GM10248 (cell line): ENCODE data around the gene COPB1.

ENCODE experiments used
- CTCF ChIA-PET: fragments of 300-600 bp; sonication (Branson Sonifier 250); formaldehyde crosslinking; extraction: SDS; loops from one replicate; lab custom pipeline; 2021; ENCODE audit warnings: antibody characterized with exemption; lab: Yijun Ruan, JAX
- POLR2A ChIA-PET: fragments of 350-650 bp; sonication (Branson Sonifier 250); formaldehyde crosslinking; extraction: SDS; loops from one replicate; lab custom pipeline; 2020; ENCODE audit warnings: antibody characterized with exemption; lab: Yijun Ruan, JAX
- DNase-seq: peaks from one replicate; pipeline ENCODE4 v3.0.0; 2012; ENCODE audit errors: extremely low spot score
- TF ChIP-seq, protein P1 (sequence below): IDR thresholded peaks from 2 replicates; pipeline ENCODE4 v1.5.1; 2012; ENCODE audit warnings: mild to moderate bottlenecking, low read depth; ENCODE audit errors: extremely low read depth, missing control alignments, control extremely low read depth

Gene COPB1

DNA sequence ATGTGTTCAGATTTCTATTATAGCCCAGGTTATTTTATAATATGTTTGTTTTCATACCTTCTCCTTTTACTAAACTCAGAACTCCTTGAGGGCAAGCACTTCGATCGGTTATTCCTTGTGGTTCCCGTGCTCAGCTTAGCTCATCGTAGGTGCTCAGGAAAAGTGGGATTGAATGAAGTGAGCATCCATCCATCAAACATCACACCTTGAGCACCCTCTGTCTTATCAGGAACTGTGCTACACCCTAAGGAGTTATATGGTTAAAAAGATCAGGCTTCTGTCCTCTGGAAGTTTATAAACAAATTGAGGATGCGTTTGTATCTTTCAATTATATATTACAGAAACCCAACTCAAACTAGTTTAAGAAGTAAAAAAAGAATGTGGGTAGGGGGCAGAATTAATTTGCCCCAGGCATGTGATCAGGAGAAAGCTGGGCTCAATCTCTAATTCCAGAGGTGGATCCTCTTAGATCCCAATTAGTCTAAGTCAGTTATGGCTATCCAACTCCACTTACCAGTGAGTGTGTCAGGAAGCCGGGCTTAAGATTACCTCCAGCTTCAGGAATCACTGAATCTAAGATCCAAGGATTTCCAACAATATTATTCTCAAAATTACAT is 80.7 kb downstream of the COPB1 start:
- CTCF ChIA-PET, result interaction anchor here (0.8 to 3.4 kb wide), 15 partner anchors 9 to 178 kb away, joined by 3 to 37 read pairs (median 4); no protein-coding TSS in a partner anchor
- POLR2A ChIA-PET, result no interaction called here
- TF ChIP-seq, protein P1, sequence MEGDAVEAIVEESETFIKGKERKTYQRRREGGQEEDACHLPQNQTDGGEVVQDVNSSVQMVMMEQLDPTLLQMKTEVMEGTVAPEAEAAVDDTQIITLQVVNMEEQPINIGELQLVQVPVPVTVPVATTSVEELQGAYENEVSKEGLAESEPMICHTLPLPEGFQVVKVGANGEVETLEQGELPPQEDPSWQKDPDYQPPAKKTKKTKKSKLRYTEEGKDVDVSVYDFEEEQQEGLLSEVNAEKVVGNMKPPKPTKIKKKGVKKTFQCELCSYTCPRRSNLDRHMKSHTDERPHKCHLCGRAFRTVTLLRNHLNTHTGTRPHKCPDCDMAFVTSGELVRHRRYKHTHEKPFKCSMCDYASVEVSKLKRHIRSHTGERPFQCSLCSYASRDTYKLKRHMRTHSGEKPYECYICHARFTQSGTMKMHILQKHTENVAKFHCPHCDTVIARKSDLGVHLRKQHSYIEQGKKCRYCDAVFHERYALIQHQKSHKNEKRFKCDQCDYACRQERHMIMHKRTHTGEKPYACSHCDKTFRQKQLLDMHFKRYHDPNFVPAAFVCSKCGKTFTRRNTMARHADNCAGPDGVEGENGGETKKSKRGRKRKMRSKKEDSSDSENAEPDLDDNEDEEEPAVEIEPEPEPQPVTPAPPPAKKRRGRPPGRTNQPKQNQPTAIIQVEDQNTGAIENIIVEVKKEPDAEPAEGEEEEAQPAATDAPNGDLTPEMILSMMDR, result peak; percentile 35
- peak; percentile 30 for DNase-seq

DNA sequence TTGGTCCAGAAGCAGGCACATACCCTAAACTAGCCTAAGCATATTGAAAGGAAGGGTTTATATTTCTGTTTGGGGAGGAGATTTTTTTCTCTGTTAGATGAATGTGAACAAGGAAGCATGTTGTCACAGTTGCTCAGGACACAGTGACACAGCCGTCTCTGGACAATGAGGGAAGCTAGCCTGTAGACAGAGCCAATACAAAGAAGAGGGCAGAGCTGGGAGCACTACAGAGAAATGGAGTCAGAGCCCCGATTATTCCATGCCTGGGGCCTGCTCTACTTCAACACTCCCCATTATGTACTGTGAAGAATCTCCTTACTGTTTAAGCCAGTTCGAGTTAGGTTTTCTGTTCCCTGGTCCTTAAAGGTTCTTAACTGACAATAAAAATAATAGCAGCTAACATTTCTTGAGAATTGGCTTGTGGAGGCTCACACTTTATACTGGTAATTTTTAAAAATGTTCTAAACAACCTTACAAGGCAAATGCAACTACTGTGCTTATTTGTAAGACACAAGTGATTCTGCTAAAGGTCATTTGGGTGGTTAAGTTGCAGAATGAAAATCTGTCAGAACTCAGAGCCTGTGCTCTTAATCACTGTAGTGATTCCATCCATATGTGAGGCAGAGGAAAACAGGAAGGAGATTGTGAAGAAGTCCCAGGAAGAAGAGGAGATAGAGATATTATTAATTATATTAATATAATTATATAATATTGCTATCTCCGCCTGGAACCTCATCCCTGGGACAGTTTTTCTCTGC is 81.8 kb downstream of the COPB1 start:
- POLR2A ChIA-PET, result no interaction called here
- CTCF ChIA-PET, result interaction anchor here (0.8 to 3.4 kb wide), 14 partner anchors 10 to 177 kb away, joined by 3 to 37 read pairs (median 5); no protein-coding TSS in a partner anchor
- DNase-seq, result no peak
- TF ChIP-seq, protein P1, result no peak

DNA sequence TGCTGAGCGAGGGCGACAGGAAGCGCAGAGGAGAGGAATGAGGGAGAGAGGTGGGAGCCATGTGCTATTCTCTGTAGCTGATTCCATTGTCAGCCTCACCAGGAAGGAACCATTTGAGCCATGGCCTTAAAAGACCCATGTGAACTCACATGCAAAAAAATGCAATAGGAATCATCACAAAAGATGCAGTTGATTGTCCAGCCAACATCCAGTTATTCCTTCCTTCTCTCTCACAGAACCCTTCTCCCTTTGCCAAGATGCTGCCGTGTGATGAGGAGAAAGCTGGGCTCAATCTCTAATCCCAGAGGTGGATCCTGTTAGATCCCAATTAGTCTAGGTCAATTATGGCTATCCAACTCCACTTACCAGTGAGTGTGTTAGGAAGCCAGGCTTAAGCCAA is 82.4 kb downstream of the COPB1 start:
- CTCF ChIA-PET, result interaction anchor here (1.2 to 3.4 kb wide), 5 partner anchors 22 to 167 kb away, joined by 3 to 37 read pairs (median 7); no protein-coding TSS in a partner anchor
- POLR2A ChIA-PET, result no interaction called here
- TF ChIP-seq, protein P1, result no peak
- DNase-seq, result no peak

DNA sequence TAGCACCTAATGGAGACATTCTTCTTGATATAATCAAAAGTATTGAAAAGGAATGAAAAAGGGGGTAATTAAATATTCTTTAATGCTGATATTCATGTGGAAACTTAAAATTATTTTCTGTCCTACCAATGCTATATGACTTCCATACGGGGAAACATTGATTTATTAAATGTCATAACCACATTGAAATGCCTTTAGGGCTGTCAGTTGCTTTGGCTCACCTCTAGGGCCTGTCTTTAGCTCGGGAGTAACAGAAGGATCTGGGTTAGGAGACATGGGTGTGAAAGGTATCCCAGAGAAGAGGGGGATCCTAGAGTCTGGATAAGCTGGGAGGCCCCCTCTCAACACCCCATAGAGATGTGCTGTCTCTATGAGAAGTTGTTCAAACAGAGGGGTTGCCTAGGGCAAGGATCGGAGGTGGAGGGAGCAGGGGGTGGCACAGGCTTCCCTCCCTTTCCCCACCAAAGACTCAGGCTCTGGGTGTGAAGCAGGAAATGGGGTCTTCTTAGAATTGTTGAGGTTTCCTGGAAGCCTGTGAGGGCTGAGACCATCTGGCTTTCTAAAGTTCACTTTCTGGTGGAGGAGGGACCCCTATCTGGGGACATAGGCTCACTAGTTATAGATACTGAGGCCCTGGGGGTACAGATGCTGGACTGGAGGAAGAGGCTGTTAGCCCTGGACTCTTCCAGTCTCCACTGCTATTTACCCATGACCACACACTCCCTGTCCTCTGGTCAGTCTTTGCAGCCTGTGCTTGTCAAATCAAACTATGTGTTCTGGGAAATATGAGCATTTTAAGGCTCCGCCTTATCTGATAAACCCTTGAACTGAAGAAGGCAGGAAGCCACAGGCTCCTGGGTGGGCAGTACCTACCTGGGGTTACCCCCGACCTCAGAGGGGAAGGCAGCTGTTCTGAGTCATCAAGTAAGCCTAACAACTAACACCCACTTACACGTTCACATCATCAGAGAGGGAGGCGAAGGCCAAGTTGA is 84.8 kb downstream of the COPB1 start:
- ChIA-PET POLR2A (no interaction called here), CTCF (interaction anchor here (0.9 to 2.5 kb wide), 4 partner anchors 9 to 115 kb away, joined by 3 to 9 read pairs (median 4); no protein-coding TSS in a partner anchor)
- DNase-seq, result peak; percentile 48
- TF ChIP-seq, protein P1, result no peak

DNA sequence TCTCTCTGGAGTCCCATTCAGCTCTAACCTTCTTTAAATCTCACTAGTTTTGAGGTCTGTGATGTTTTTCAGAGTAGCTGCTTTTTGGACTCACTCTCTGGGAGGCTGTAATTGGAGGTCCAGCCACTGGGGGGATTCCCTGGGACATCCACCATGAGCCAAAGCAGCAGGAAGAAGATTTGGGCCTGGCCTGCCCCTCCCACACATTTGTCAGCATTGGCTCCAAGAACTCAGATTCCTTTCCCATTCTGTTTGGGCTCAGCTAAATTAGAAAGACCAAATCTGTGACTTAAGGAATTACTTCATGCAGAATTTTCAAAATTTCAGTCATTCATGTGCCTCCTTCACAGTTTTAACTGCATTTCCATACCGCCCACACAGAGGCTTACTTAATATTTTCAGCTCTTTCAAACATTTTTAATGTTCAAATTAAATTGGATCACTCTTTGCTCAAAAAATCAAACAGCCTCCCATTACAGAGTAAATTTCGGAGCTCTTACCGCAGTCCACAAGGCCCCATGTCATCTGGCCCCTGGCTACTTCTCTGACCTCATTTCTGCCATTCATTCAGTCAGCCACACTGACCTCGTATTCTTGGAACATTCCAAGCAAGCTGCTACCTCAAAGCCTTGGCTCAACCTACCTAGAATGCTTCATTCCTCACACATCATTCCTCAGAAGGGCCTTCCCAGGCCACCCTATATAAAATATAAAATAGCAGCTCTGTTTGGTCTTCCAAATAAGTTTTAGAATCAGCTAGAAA is 86.1 kb downstream of the COPB1 start:
- POLR2A ChIA-PET, result no interaction called here
- TF ChIP-seq, protein P1, result no peak
- DNase-seq, result no peak
- CTCF ChIA-PET, result interaction anchor here (0.8 to 2.5 kb wide), 9 partner anchors 10 to 113 kb away, joined by 3 to 9 read pairs (median 7); no protein-coding TSS in a partner anchor
